Tibial artery (tissue), 4 donors: Measurements from ENCODE around the gene CDC20.
A peak's percentile ranks its signal among the peaks of the same experiment; 100 is the strongest.

Experiments
- DNase-seq, 2 donors: peaks; one replicate each; pipeline ENCODE4 v3.0.0-alpha.2; 2019
- H3K27ac ChIP-seq, 2 donors: fragments of 200-600 bp; sonication (generic) in 1 of 2; 1 replicate in 1 of 2; 2 replicates in 1 of 2; pipeline ENCODE4 v1.5.1; 2018 to 2019; ENCODE audit warnings: mild to moderate bottlenecking in 1 of 2
- H3K27me3 ChIP-seq, 2 donors: fragments of 200-600 bp; sonication (generic) in 1 of 2; one replicate each; pipeline versions ENCODE4 v1.5.1 to v1.6.0; 2016 to 2019
- H3K36me3 ChIP-seq, 3 donors: fragments of 200-600 bp; sonication (generic) in 2 of 3; one replicate each; pipeline ENCODE4 v1.5.1; 2016 to 2019; ENCODE audit warnings: mild to moderate bottlenecking in 2 of 3
- H3K4me1 ChIP-seq, 4 donors: fragments of 200-600 bp; sonication (generic) in 2 of 4; 1 replicate in 3 of 4; 2 replicates in 1 of 4; pipeline ENCODE4 v1.5.1; 2016 to 2019
- H3K4me3 ChIP-seq, 2 donors: fragments of 200-600 bp; sonication (generic) in 1 of 2; 1 replicate in 1 of 2; 2 replicates in 1 of 2; pipeline ENCODE4 v1.5.1; 2018 to 2019; ENCODE audit warnings: mild to moderate bottlenecking in 2 of 2
- H3K9me3 ChIP-seq, 3 donors: fragments of 200-600 bp; sonication (generic) in 1 of 3; one replicate each; pipeline ENCODE4 v1.5.1; 2016 to 2019
- intact Hi-C: fragments of 100-400 bp; cut with DNase I; formaldehyde crosslinking; loops from one replicate; pipeline ENCODE4 v1.15.0; 2023; ENCODE audit warnings: low total_unique reads
- TF ChIP-seq, protein P1 (sequence below), 2 experiments: fragments of 200-600 bp in 1 of 2; fragments of 450-650 bp in 1 of 2; IDR thresholded peaks; one replicate each; pipeline ENCODE4 v1.5.1; 2017 to 2019; ENCODE audit warnings: antibody characterized with exemption in 2 of 2, mild to moderate bottlenecking in 1 of 2, moderate library complexity in 1 of 2

Gene CDC20

GRCh38 chr1:43352881-43353280 is 5.9 kb upstream of the CDC20 start:
- H3K27ac ChIP-seq = no peak overlapping the region
- intact Hi-C loops = loop anchor here (5.0 kb wide), 1 partner anchor 34 kb away; the partner anchor contains the start of genes MED8 and SZT2
- H3K4me3 ChIP-seq = no peak overlapping the region

GRCh38 chr1:43354471-43354870 is 4.3 kb upstream of the CDC20 start:
- Histone ChIP-seq H3K9me3 (no peaks in the 10 kb centered on the region), H3K4me3 (no peak overlapping the region), H3K36me3 (no peaks in the 10 kb centered on the region), H3K4me1 (peaks cover 0 to 27% (median 16%) of the 10 kb centered on the region in 4 donors), H3K27ac (no peak overlapping the region), H3K27me3 (no peaks in the 10 kb centered on the region)
- DNase-seq = no peak
- TF ChIP-seq, protein P1, sequence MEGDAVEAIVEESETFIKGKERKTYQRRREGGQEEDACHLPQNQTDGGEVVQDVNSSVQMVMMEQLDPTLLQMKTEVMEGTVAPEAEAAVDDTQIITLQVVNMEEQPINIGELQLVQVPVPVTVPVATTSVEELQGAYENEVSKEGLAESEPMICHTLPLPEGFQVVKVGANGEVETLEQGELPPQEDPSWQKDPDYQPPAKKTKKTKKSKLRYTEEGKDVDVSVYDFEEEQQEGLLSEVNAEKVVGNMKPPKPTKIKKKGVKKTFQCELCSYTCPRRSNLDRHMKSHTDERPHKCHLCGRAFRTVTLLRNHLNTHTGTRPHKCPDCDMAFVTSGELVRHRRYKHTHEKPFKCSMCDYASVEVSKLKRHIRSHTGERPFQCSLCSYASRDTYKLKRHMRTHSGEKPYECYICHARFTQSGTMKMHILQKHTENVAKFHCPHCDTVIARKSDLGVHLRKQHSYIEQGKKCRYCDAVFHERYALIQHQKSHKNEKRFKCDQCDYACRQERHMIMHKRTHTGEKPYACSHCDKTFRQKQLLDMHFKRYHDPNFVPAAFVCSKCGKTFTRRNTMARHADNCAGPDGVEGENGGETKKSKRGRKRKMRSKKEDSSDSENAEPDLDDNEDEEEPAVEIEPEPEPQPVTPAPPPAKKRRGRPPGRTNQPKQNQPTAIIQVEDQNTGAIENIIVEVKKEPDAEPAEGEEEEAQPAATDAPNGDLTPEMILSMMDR (IDR thresholded peaks at IDR 0.05) = no peak
- intact Hi-C loops = loop anchor here (5.0 kb wide), 1 partner anchor 33 kb away; the partner anchor contains the start of genes MED8 and SZT2

More at GRCh38 chr1:43352881-43353280, 5.9 kb upstream of the CDC20 start:
- Histone ChIP-seq H3K9me3 (no peaks in the 10 kb centered on the region), H3K4me1 (peaks cover 0 to 21% (median 13%) of the 10 kb centered on the region in 4 donors), H3K36me3 (no peaks in the 10 kb centered on the region), H3K27me3 (no peaks in the 10 kb centered on the region)
- TF ChIP-seq, protein P1 (IDR thresholded peaks at IDR 0.05) = no peak
- DNase-seq = no peak

GRCh38 chr1:43354936-43355335 is 3.8 kb upstream of the CDC20 start:
- TF ChIP-seq, protein P1 (IDR thresholded peaks at IDR 0.05) = no peak
- Histone ChIP-seq H3K27ac (no peak overlapping the region), H3K27me3 (no peaks in the 10 kb centered on the region), H3K36me3 (no peaks in the 10 kb centered on the region), H3K9me3 (no peaks in the 10 kb centered on the region), H3K4me3 (no peak overlapping the region), H3K4me1 (peaks cover 0 to 23% (median 13%) of the 10 kb centered on the region in 4 donors)
- DNase-seq = no peak
- intact Hi-C loops = loop anchor here (5.0 kb wide), 1 partner anchor 32 kb away; the partner anchor contains the start of genes MED8 and SZT2

DNA sequence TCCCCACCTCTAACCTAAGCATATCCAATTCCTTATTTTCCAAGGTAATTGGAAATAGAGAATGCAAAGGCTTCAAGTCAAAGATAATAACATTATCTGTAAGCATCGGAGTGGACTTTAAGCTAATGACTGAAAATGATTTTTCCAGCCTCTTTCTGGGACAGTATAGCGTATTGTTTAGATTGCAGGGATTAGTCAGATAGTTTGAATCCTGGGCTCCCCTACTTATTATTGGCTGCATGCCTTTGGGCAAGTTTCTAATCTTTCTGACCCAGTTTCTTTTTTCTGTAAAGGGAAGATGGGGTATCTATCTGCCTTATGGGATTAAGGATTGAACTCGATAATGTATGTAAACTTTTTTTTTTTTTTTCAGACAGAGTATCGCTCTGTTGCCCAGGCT is 1.5 kb upstream of the CDC20 start:
- Histone ChIP-seq H3K9me3 (no peaks in the 10 kb centered on the region), H3K36me3 (peaks cover 0 to 19% (median 6%) of the 10 kb centered on the region in 3 donors), H3K4me1 (peaks cover 0 to 20% (median 11%) of the 10 kb centered on the region in 4 donors), H3K27me3 (no peaks in the 10 kb centered on the region), H3K4me3 (no peak overlapping the region), H3K27ac (no peak overlapping the region)
- DNase-seq = no peak
- intact Hi-C loops = no loop called here
- TF ChIP-seq, protein P1 (IDR thresholded peaks at IDR 0.05) = no peak

DNA sequence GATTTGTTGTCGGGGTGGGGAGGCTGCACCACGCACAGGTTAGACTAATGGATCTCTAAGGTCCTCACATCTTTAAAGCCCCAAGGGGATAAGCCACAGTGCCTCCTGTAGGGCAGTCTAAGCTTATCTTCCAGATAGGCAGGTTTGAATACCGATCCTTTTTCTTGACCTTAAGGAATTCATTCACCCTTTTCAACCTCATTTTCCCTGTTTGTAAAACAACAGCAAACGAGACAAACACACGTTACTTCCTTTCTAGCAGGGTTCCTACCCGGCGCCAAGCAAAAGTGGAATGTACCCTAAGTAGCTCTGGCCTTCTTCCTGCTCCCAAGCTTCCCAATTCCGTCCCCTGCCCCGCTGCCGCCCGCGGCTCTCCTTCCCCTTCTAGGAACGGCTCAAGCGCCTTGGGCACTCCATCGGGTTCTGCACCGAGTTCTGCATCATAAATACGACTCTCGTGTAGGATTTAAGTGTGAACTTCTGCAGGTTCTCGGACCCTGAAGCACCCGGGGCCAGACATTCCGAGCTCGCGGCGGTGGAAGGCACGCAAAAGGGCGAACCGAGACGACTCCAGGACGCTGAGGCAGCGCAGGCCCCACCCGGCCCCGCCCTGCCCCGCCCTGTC is 548 bp upstream of the CDC20 start:
- intact Hi-C loops = no loop called here

More for the DNA sequence above, 548 bp upstream of the CDC20 start:
- Histone ChIP-seq H3K4me1 (peaks cover 0 to 20% (median 11%) of the 10 kb centered on the region in 4 donors), H3K27me3 (no peaks in the 10 kb centered on the region), H3K36me3 (peaks cover 6 to 29% (median 16%) of the 10 kb centered on the region in 3 donors), H3K9me3 (no peaks in the 10 kb centered on the region), H3K4me3 (peak overlapping the region; percentile 58 to 60), H3K27ac (peak overlapping the region; percentile 75 to 91)
- peak in 1 of 2 donors; percentile 24 for DNase-seq
- TF ChIP-seq, protein P1 (IDR thresholded peaks at IDR 0.05) = no peak
